ENCODE measurements around the gene HJV.

HJV gene

GRCh38 chr1:145977486-145978470 is 43.8 kb downstream of the HJV start (continued):
- TF ChIP-seq, protein P1, sequence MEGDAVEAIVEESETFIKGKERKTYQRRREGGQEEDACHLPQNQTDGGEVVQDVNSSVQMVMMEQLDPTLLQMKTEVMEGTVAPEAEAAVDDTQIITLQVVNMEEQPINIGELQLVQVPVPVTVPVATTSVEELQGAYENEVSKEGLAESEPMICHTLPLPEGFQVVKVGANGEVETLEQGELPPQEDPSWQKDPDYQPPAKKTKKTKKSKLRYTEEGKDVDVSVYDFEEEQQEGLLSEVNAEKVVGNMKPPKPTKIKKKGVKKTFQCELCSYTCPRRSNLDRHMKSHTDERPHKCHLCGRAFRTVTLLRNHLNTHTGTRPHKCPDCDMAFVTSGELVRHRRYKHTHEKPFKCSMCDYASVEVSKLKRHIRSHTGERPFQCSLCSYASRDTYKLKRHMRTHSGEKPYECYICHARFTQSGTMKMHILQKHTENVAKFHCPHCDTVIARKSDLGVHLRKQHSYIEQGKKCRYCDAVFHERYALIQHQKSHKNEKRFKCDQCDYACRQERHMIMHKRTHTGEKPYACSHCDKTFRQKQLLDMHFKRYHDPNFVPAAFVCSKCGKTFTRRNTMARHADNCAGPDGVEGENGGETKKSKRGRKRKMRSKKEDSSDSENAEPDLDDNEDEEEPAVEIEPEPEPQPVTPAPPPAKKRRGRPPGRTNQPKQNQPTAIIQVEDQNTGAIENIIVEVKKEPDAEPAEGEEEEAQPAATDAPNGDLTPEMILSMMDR (tag by site-specific recombination; IDR thresholded peaks at IDR 0.05) = peak; percentile 89
- TF ChIP-seq ZFP69B (tag by site-specific recombination; IDR thresholded peaks at IDR 0.05) (no peak), SP7 (tag by site-specific recombination; IDR thresholded peaks at IDR 0.05) (no peak), ZNF670 (tag by site-specific recombination; IDR thresholded peaks at IDR 0.05; ENCODE audit: low read depth) (no peak), ZNF404 (tag by site-specific recombination; IDR thresholded peaks at IDR 0.05) (no peak), ZNF174 (tag by site-specific recombination; IDR thresholded peaks at IDR 0.05) (no peak), MEIS1 (CRISPR knock-in tag; IDR thresholded peaks at IDR 0.05; ENCODE audit: borderline replicate concordance) (no peak), GLIS2 (tag by site-specific recombination; IDR thresholded peaks at IDR 0.05) (no peak), ZNF600 (tag by site-specific recombination; IDR thresholded peaks at IDR 0.05) (peak; percentile 65; the same call in 1 of the 2 replicates), WT1 (tag by site-specific recombination; IDR thresholded peaks at IDR 0.05) (no peak), ZSCAN5A (tag by site-specific recombination; IDR thresholded peaks at IDR 0.05) (no peak), ZNF639 (tag by site-specific recombination; IDR thresholded peaks at IDR 0.05) (no peak)
- TF ChIP-seq, protein P2, sequence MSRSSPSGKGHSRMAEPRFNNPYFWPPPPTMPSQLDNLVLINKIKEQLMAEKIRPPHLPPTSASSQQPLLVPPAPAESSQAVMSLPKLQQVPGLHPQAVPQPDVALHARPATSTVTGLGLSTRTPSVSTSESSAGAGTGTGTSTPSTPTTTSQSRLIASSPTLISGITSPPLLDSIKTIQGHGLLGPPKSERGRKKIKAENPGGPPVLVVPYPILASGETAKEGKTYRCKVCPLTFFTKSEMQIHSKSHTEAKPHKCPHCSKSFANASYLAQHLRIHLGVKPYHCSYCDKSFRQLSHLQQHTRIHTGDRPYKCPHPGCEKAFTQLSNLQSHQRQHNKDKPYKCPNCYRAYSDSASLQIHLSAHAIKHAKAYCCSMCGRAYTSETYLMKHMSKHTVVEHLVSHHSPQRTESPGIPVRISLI (tag by site-specific recombination; IDR thresholded peaks at IDR 0.05) = no peak

DNA sequence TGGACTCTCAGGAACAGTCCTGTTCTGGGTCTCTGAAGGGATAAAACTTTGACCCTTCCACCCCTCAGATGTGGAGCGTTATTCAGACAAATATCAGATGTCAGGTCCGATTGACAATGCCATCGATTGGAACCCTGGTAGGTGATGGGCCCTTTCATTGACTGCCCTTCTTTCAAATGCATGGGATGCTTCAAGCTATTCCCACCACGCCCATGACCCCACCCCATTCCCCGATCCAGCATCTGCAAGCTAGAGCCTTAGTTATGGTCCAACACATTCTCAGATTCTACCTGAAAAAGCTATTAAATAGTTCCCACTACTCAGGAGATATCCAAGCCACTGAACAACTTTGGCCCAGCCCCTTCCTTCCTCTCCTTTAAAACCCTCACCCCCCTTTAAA is 44.5 kb downstream of the HJV start:
- POLR2A ChIA-PET = interaction anchor here (1.3 to 1.8 kb wide), 2 partner anchors 13 to 50 kb away, joined by 6 read pairs; partner anchors contain the start of genes ANKRD34A, POLR3GL and RBM8A

DNA sequence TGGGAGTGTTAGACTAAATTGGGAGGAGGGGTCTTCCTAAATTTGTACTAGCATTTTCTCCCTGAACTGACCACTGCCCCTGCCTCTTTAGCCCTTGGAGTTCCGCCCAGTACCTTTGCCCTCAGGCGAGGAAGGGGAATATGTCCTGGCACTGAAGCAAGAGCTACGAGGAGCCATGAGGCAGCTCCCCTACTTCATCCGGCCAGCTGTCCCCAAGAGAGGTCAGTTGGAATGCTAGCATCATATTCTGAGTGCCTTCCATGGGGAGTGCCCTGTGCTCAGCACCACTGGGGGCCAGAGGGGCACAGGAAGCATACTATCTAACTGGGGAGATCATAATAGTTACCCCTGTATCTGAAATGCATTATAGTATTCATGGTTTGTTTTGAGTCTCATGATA is 46.3 kb downstream of the HJV start:
- POLR2A ChIA-PET = no interaction called here
- no peaks in the 10 kb centered on the region for H3K36me3 ChIP-seq (ENCODE audit: control insufficient read depth in 2 of 2, insufficient read depth in 1 of 2, low read length in 2 of 2)
- peaks cover 6% of the 10 kb centered on the region for H3K4me1 ChIP-seq (ENCODE audit: control insufficient read depth, insufficient read depth, low read length)
- H3K4me3 ChIP-seq (ENCODE audit: low read depth, low read length) = no peak overlapping the region
- no peaks in the 10 kb centered on the region for H3K9me3 ChIP-seq (ENCODE audit: control insufficient read depth, insufficient read depth, low read depth, low read length)
- no peak for TF ChIP-seq ZNF24 (tag by site-specific recombination; IDR thresholded peaks at IDR 0.05)
- H3K27ac ChIP-seq (ENCODE audit: extremely low read depth, low read depth, low read length) = no peak overlapping the region
- CTCF ChIA-PET = interaction anchor here (0.8 to 4.6 kb wide), 4 partner anchors 10 to 110 kb away, joined by 4 to 43 read pairs (median 4); partner anchors contain the start of genes ANKRD34A and POLR3GL

More for the DNA sequence above, 44.5 kb downstream of the HJV start:
- CTCF ChIA-PET = interaction anchor here (0.6 to 6.8 kb wide), 20 partner anchors 11 to 1192 kb away, joined by 3 to 227 read pairs (median 4); partner anchors contain the start of genes ANKRD34A, LIX1L, NUDT17 and POLR3GL
- H3K27ac ChIP-seq (ENCODE audit: extremely low read depth, low read depth, low read length) = no peak overlapping the region
- peak; percentile 14; the same call in 1 of the 2 replicates for TF ChIP-seq KLF1 (tag by site-specific recombination; IDR thresholded peaks at IDR 0.05)
- TF ChIP-seq ZNF416 (tag by site-specific recombination; IDR thresholded peaks at IDR 0.05) = no peak
- no peaks in the 10 kb centered on the region for H3K36me3 ChIP-seq (ENCODE audit: control insufficient read depth in 2 of 2, insufficient read depth in 1 of 2, low read length in 2 of 2)
- no peak overlapping the region for H3K4me3 ChIP-seq (ENCODE audit: low read depth, low read length)
- no peaks in the 10 kb centered on the region for H3K9me3 ChIP-seq (ENCODE audit: control insufficient read depth, insufficient read depth, low read depth, low read length)
- peaks cover 6% of the 10 kb centered on the region for H3K4me1 ChIP-seq (ENCODE audit: control insufficient read depth, insufficient read depth, low read length)
